Fibroblast of villous mesenchyme (primary cell): Measurements from ENCODE around the gene MEIG1. TPM values are rescaled to one million over a fixed set of nuclear protein-coding genes. Genes with fewer than 3 reads are reported as not detected.

Source experiments
- DNase-seq: peaks from one replicate; pipeline ENCODE4 v3.0.0-alpha.2; 2010; ENCODE audit warnings: low read depth
- H3K4me3 ChIP-seq: 2 replicates; pipeline ENCODE4 v1.5.1; 2011; ENCODE audit warnings: low read depth, mild to moderate bottlenecking, low read length
- total RNA-seq: library from RNA; depleted of rRNA; stranded (reverse); fragments of >200 nt; gene quantifications from 2 replicates; pipeline ENCODE4 v1.2.3, GENCODE V29; 2012
- TF ChIP-seq, protein P1 (sequence below): IDR thresholded peaks from 2 replicates; pipeline ENCODE4 v1.5.1; 2012; ENCODE audit warnings: low read depth, mild to moderate bottlenecking, low read length; ENCODE audit not compliant: insufficient read depth

MEIG1 gene
- total RNA-seq, 1 donor, result not detected

GRCh38 chr10:14945108-14945507, 14.1 kb upstream of the MEIG1 start:
- peak; percentile 9 for DNase-seq
- H3K4me3 ChIP-seq, result no peak overlapping the region
- TF ChIP-seq, protein P1, sequence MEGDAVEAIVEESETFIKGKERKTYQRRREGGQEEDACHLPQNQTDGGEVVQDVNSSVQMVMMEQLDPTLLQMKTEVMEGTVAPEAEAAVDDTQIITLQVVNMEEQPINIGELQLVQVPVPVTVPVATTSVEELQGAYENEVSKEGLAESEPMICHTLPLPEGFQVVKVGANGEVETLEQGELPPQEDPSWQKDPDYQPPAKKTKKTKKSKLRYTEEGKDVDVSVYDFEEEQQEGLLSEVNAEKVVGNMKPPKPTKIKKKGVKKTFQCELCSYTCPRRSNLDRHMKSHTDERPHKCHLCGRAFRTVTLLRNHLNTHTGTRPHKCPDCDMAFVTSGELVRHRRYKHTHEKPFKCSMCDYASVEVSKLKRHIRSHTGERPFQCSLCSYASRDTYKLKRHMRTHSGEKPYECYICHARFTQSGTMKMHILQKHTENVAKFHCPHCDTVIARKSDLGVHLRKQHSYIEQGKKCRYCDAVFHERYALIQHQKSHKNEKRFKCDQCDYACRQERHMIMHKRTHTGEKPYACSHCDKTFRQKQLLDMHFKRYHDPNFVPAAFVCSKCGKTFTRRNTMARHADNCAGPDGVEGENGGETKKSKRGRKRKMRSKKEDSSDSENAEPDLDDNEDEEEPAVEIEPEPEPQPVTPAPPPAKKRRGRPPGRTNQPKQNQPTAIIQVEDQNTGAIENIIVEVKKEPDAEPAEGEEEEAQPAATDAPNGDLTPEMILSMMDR, result no peak

GRCh38 chr10:14947268-14947667, 11.9 kb upstream of the MEIG1 start:
- TF ChIP-seq, protein P1, result no peak
- no peak overlapping the region for H3K4me3 ChIP-seq
- no peak for DNase-seq

GRCh38 chr10:14949291-14949690, 9.9 kb upstream of the MEIG1 start:
- peak; percentile 3 for DNase-seq
- TF ChIP-seq, protein P1, result no peak
- H3K4me3 ChIP-seq, result no peak overlapping the region

DNA sequence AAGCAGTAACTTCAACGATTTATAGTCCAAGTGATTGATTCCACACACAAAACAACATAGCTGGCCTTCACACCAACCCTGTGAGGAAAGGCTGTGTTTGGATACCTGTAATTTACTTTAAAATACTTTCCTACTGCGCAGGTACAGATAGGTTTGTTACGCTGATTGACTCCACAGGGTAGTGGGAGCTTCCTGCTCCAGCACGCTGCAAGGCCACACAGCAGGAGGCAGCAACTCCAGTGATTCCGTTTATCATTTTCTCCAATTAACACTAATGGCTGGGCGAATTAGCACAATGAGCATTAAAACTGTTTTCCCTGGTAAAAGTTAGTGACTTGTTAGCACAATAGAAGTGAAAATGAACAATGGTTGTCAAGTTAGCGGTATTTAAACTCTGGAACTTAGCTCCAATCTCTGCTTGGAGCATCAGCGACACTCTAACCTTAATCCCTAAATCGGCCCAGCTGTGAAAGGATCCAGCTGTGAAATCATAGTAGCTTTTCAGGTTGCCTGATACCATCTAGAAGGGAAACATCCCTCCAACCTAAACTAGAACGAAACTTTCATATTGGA, 6.3 kb upstream of the MEIG1 start:
- TF ChIP-seq, protein P1, result peak; percentile 32
- no peak for DNase-seq
- H3K4me3 ChIP-seq, result peak overlapping the region; percentile 87

DNA sequence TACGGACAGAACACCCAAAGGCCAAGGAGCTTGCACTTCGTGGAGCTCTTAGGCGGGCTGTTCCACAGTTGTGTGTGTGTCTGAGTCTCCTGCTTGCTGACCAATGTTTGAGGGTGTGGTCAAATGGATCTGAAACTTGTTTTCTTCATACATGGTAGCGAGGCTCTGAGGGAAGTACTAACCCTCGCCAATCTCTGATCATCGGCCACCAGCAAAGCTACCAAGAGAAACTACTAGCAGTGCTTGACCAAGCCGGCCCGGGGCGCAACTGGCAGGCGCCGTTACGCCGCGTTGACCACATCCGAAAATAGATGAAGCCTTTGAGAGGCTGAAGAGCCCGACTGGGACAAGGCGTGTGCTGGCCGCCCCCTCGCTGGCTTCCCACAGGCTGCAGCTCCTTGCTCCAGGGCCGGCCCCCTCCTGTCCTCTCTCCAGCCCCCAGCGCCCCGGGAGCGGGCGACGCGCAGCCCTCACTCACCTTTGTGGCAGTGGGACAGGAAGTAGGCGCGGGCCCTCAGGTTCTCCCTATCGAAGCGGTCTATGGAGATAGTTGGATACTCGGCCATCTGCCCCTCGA, 5.7 kb upstream of the MEIG1 start:
- peak; percentile 63 for DNase-seq
- H3K4me3 ChIP-seq, result peak overlapping the region; percentile 87
- TF ChIP-seq, protein P1, result peak; percentile 14

DNA sequence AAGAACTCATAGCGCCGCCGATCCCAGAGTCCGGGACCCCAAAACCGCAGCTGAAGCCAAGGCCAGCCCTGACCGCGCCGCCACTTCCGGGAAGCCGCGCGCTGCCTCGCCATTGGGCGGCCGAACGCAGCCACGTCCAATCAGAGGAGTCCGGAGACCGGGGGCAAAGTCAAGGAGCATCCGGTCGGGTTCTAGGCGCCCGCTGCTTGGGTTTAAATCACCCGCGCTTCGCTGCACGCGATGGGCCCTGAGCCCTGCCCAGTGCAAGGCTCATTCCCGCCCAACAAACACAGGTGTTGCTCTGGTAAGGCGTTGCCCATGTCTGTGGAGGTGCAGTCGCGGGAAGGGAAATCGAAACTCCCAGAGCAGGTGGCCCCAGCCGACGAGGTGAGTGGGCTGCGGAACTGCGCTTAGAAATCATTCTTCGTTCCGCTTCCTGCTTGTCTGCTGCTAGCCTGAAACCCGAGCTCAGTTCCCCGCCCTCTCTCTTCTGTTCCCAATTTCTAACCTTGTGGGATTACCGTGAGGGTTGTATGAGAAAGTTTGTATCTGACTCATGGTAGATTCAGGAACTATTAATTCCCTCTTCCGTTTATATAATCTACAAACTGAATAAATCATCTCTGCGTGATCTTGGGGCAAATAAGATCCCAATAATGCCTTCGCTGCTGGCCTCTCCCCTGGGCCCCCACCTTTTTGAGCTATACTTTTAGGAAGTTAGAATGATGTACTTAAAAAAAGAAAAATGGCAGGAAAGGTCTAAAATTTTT, 5.0 kb upstream of the MEIG1 start, which contains the start of gene DCLRE1C:
Gene DCLRE1C, minus strand, starts transcription at position 96 of the 770 bp plus-strand sequence. Its CDS starts 86 bp downstream, at position 10.
- TF ChIP-seq, protein P1, result no peak

More for the DNA sequence above, 5.0 kb upstream of the MEIG1 start, which contains the start of gene DCLRE1C:
- peak; percentile 89 for DNase-seq
- peak within 1 kb of the TSS; percentile 87 for H3K4me3 ChIP-seq
